Measurements from ENCODE around the gene WDR33. TPM values are rescaled to one million over a fixed set of nuclear protein-coding genes. Genes with fewer than 3 reads are reported as not detected.

The WDR33 gene
- total and polyA plus RNA-seq, 2 of the 4 experiments (the other 2 are of a cell fraction) = 19.6 to 41.2 TPM

DNA sequence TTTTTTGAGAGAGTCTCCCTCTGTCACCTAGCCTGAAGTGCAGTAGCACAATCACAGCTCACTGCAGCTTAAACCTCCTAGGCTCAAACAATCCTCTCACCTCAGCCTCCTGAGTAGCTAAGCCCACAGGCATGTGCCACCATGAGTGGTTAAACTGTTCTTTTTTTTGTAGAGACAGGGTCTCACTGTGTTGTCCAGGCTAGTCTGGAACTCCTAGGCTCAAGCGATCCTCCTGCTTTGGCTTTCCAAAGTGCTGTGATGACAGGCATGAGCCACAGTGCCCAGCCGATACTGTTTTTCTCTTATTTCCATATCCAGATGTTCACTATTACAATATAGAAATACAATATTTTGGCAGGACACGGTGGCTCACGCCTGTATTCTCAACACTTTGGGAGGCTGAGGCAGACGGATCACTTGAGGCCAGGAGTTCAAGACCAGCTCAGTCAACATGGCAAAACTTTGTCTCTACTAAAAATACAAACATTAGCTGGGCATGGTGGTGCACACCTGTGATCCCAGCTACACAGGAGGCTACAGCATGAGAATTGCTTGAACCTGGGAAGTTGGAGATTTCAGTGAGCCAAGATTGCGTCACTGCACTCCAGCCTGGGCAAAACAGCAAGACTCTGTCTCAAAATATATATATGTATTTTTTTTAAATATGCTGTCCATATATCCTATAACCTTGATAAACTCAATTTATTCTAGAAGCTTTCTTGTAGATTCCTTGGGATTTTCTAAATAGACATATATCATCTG, 24.7 kb downstream of the WDR33 start:
- intact Hi-C loops (cut with micrococcal nuclease) (no loop called here), in situ Hi-C loops (cut with MboI; ENCODE audit: low sequenced_read_pairs) (no loop called here), dilution Hi-C loops (cut with HindIII; ENCODE audit: low sequenced_read_pairs, unreplicated experiment) (no loop called here)
- H3K23ac ChIP-seq (ENCODE audit: low read depth, low read length) = no peak overlapping the region
- no peak overlapping the region for H3K18ac ChIP-seq (ENCODE audit: low read depth, low read length)
- no peak overlapping the region for H2BK15ac ChIP-seq (ENCODE audit: low read depth, low read length)
- H3K9ac ChIP-seq (ENCODE audit: low read depth, low read length) = no peak overlapping the region
- no peak overlapping the region for H3K4me3 ChIP-seq (ENCODE audit: insufficient read depth, low read depth, low read length)
- H2BK5ac ChIP-seq (ENCODE audit: low read depth, low read length, poor library complexity, severe bottlenecking) = no peak overlapping the region
- H2BK20ac ChIP-seq (ENCODE audit: low read depth, low read length) = no peak overlapping the region
- no peak for DNase-seq
- peaks cover 27 to 38% of the 10 kb centered on the region in 2 experiments for H3K79me1 ChIP-seq (ENCODE audit: low read depth in 1 of 2, low read length in 2 of 2)
- H3K9me3 ChIP-seq (ENCODE audit: control insufficient read depth, insufficient read depth, low read length) = no peaks in the 10 kb centered on the region
- CTCF ChIA-PET = no interaction called here
- H3K4me1 ChIP-seq (ENCODE audit: control insufficient read depth, insufficient read depth, low read length) = no peaks in the 10 kb centered on the region; the same call in 1 of the 2 replicates
- H3K4me2 ChIP-seq (ENCODE audit: low read depth, low read length) = no peak overlapping the region
- H3K9me1 ChIP-seq (ENCODE audit: insufficient read depth, low read length) = peaks cover 7% of the 10 kb centered on the region
- H2AFZ ChIP-seq (replicated peaks; ENCODE audit: low read length, poor library complexity) = no peak overlapping the region
- WGBS, 2 experiments (ENCODE audit: extremely low coverage in 2 of 2, insufficient read length in 1 of 2) = no CpG with 5 or more reads among the region's 6 CpGs
- no peaks in the 10 kb centered on the region for H3K27me3 ChIP-seq (ENCODE audit: control insufficient read depth, insufficient read depth, low read length)
- no peak overlapping the region for H2AK5ac ChIP-seq (ENCODE audit: low read depth, low read length)
- no peak overlapping the region for H3K4ac ChIP-seq (ENCODE audit: low read depth, low read length)
- no peak overlapping the region for H4K91ac ChIP-seq (ENCODE audit: insufficient read depth, low read depth, low read length)
- TF ChIP-seq SMC3 (IDR thresholded peaks at IDR 0.05; ENCODE audit: low read depth, low read length) (no peak), RCOR1 (IDR thresholded peaks at IDR 0.05; ENCODE audit: insufficient replicate concordance, low read length) (no peak), MAZ (IDR thresholded peaks at IDR 0.05; ENCODE audit: borderline replicate concordance, low read depth, low read length) (no peak), CEBPB (IDR thresholded peaks at IDR 0.05; ENCODE audit: low read depth, low read length) (peak; percentile 43; the same call in 1 of the 2 replicates)
- no peak overlapping the region for H3K56ac ChIP-seq (ENCODE audit: extremely low read depth, insufficient read depth, low read length)
- no peak overlapping the region for H3K27ac ChIP-seq (ENCODE audit: insufficient read depth, low read length)
- POLR2A ChIA-PET (ENCODE audit: unreplicated experiment) = no interaction called here
- H2AK9ac ChIP-seq (replicated peaks; ENCODE audit: low read depth, low read length, poor library complexity) = no peak overlapping the region
- BruUV-seq (replicated peaks) = no TSS peak
- no peak overlapping the region for H4K8ac ChIP-seq (ENCODE audit: low read depth in 2 of 2, low read length in 2 of 2)
- ATAC-seq (ENCODE audit: low read depth) = no peak
- no peak overlapping the region for H3K14ac ChIP-seq (replicated peaks; ENCODE audit: low read depth, low read length)
- peaks cover 3% of the 10 kb centered on the region for H3K36me3 ChIP-seq (ENCODE audit: control insufficient read depth, insufficient read depth, low read length)
- H4K20me1 ChIP-seq (ENCODE audit: insufficient read depth, low read length) = peaks cover 36% of the 10 kb centered on the region
- H4K5ac ChIP-seq (ENCODE audit: low read depth, low read length) = no peak overlapping the region
- H2BK120ac ChIP-seq (ENCODE audit: low read depth, low read length) = no peak overlapping the region
